ENCODE measurements around the gene NOVA1. TPM values are rescaled to one million over a fixed set of nuclear protein-coding genes. Genes with fewer than 3 reads are reported as not detected.

NOVA1 gene
- total RNA-seq, 1 donor from 2014 or later, result 21.8 TPM

- Mint-ChIP-seq H3K9me3 (ENCODE audit: unreplicated experiment) (no peaks in the 10 kb centered on the region), H3K4me3 (ENCODE audit: unreplicated experiment) (no peak overlapping the region), H3K27ac (ENCODE audit: unreplicated experiment) (no peak overlapping the region), H3K36me3 (ENCODE audit: low read depth, unreplicated experiment) (no peaks in the 10 kb centered on the region), H3K27me3 (ENCODE audit: unreplicated experiment) (no peaks in the 10 kb centered on the region), H3K4me1 (ENCODE audit: unreplicated experiment) (peaks cover 10% of the 10 kb centered on the region)
- TF ChIP-seq, protein P1, sequence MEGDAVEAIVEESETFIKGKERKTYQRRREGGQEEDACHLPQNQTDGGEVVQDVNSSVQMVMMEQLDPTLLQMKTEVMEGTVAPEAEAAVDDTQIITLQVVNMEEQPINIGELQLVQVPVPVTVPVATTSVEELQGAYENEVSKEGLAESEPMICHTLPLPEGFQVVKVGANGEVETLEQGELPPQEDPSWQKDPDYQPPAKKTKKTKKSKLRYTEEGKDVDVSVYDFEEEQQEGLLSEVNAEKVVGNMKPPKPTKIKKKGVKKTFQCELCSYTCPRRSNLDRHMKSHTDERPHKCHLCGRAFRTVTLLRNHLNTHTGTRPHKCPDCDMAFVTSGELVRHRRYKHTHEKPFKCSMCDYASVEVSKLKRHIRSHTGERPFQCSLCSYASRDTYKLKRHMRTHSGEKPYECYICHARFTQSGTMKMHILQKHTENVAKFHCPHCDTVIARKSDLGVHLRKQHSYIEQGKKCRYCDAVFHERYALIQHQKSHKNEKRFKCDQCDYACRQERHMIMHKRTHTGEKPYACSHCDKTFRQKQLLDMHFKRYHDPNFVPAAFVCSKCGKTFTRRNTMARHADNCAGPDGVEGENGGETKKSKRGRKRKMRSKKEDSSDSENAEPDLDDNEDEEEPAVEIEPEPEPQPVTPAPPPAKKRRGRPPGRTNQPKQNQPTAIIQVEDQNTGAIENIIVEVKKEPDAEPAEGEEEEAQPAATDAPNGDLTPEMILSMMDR (IDR thresholded peaks at IDR 0.05; ENCODE audit: unreplicated experiment), result no peak
- no peak for DNase-seq (ENCODE audit: low spot score)
These were observed 194.1 kb downstream of the NOVA1 start for GRCh38 chr14:26403760-26404159.

DNA sequence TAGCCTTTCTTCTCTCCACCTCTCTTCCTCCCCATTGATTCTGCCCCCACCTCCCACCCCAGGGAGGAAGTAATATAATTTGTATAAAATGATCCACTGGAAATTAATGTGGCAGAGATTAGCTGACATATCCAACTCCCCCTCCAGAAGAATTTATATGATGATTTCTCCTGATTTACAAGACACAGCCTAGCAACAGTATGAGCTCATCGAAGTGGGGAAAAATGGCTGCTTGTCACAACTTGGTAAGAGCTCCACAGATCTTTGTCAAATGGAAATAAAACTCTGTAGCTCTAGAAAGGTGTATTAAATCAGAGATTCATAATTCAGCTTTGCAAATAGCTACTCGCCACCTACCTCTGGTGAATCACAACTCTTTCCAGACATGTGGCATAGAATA is 195.7 kb downstream of the NOVA1 start:
- Mint-ChIP-seq H3K27me3 (ENCODE audit: unreplicated experiment) (no peaks in the 10 kb centered on the region), H3K4me1 (ENCODE audit: unreplicated experiment) (peaks cover 10% of the 10 kb centered on the region), H3K36me3 (ENCODE audit: low read depth, unreplicated experiment) (no peaks in the 10 kb centered on the region), H3K9me3 (ENCODE audit: unreplicated experiment) (no peaks in the 10 kb centered on the region), H3K4me3 (ENCODE audit: unreplicated experiment) (no peak overlapping the region), H3K27ac (ENCODE audit: unreplicated experiment) (no peak overlapping the region)
- no peak for DNase-seq (ENCODE audit: low spot score)
- TF ChIP-seq, protein P1 (IDR thresholded peaks at IDR 0.05; ENCODE audit: unreplicated experiment), result no peak

DNA sequence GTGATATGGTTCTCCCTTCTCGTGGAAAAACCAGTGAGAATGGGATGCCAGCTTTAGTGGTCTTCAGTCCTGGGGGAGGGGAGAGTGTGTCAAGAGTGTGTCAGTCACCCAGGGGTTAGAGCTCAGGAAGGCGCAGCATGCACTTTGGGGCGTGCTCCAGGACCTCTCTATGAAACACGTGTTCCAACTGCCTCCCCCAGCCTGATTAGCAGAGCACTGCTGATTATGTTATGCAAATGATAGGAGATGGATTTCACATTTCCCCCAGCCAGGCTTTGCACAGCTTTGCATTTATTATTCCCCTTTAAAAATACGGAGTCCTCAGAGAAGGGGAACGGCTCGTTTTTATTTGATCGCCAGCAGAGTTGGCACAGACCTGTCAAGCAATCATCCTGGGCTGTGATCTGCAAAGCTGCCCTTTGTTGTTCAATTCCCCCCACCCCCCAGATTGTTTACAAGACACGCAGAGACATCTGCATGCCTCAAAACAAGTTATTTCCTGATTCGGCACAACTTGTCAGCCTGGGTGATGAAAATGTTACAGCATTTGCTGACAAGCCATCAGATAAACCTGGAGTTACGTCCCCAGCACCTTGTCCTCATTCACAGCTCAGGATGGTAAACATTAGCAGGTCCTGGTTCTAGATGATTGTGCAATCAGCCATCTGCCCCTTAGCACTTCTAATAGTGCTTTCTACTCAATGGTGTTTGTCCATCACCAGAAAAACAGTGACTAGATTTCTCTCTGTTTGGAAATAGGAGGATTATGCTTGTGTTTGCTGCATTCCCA is 196.5 kb downstream of the NOVA1 start:
- peaks cover 1% of the 10 kb centered on the region for H3K27me3 Mint-ChIP-seq (ENCODE audit: unreplicated experiment)
- TF ChIP-seq, protein P1 (IDR thresholded peaks at IDR 0.05; ENCODE audit: unreplicated experiment), result no peak
- H3K4me3 Mint-ChIP-seq (ENCODE audit: unreplicated experiment), result no peak overlapping the region
- H3K9me3 Mint-ChIP-seq (ENCODE audit: unreplicated experiment), result no peaks in the 10 kb centered on the region
- DNase-seq (ENCODE audit: low spot score), result no peak
- H3K36me3 Mint-ChIP-seq (ENCODE audit: low read depth, unreplicated experiment), result no peaks in the 10 kb centered on the region
- H3K27ac Mint-ChIP-seq (ENCODE audit: unreplicated experiment), result no peak overlapping the region
- H3K4me1 Mint-ChIP-seq (ENCODE audit: unreplicated experiment), result peaks cover 10% of the 10 kb centered on the region

- TF ChIP-seq, protein P1 (IDR thresholded peaks at IDR 0.05; ENCODE audit: unreplicated experiment), result no peak
- Mint-ChIP-seq H3K27me3 (ENCODE audit: unreplicated experiment) (peaks cover 1% of the 10 kb centered on the region), H3K9me3 (ENCODE audit: unreplicated experiment) (no peaks in the 10 kb centered on the region), H3K4me1 (ENCODE audit: unreplicated experiment) (peaks cover 10% of the 10 kb centered on the region), H3K4me3 (ENCODE audit: unreplicated experiment) (no peak overlapping the region), H3K27ac (ENCODE audit: unreplicated experiment) (no peak overlapping the region), H3K36me3 (ENCODE audit: low read depth, unreplicated experiment) (no peaks in the 10 kb centered on the region)
- DNase-seq (ENCODE audit: low spot score), result no peak
These were observed 197.5 kb downstream of the NOVA1 start for GRCh38 chr14:26400373-26400772.

- Mint-ChIP-seq H3K36me3 (ENCODE audit: low read depth, unreplicated experiment) (no peaks in the 10 kb centered on the region), H3K4me1 (ENCODE audit: unreplicated experiment) (peaks cover 8% of the 10 kb centered on the region), H3K27me3 (ENCODE audit: unreplicated experiment) (peaks cover 1% of the 10 kb centered on the region), H3K9me3 (ENCODE audit: unreplicated experiment) (no peaks in the 10 kb centered on the region), H3K4me3 (ENCODE audit: unreplicated experiment) (no peak overlapping the region), H3K27ac (ENCODE audit: unreplicated experiment) (no peak overlapping the region)
- no peak for DNase-seq (ENCODE audit: low spot score)
- TF ChIP-seq, protein P1 (IDR thresholded peaks at IDR 0.05; ENCODE audit: unreplicated experiment), result no peak
These were observed 199.2 kb downstream of the NOVA1 start for GRCh38 chr14:26398616-26399015.

All from endothelial cell (in vitro differentiated cells).